ENCODE data around the gene CATSPERE. TPM values are rescaled to one million over a fixed set of nuclear protein-coding genes. Genes with fewer than 3 reads are reported as not detected.
"Not testable (repeated sequence)": the region's sequence is repeated elsewhere in the genome, so short reads cannot be mapped to it uniquely, and the experiment has no call there.

The CATSPERE gene
- total and polyA plus RNA-seq, 7 donors = 0.15 to 0.60 (median 0.42) TPM

- H3K4me3 ChIP-seq = no peak overlapping the region
- 72 to 83% (median 77%) methylated on average over 2 of the region's 2 CpGs for WGBS, 3 donors
- H3K4me1 ChIP-seq = no peaks in the 10 kb centered on the region
- DNase-seq (no peak), ATAC-seq (no peak)
- intact Hi-C loops (cut with DNase I) = no loop called here
- no peak for TF ChIP-seq CTCF (IDR thresholded peaks at IDR 0.05)
- peaks cover 15% of the 10 kb centered on the region for H3K9me3 ChIP-seq
- no peak overlapping the region for H3K27ac ChIP-seq
- no peaks in the 10 kb centered on the region for H3K36me3 ChIP-seq (ENCODE audit: insufficient read depth in 1 of 2, low read depth in 1 of 2)
- no peaks in the 10 kb centered on the region for H3K27me3 ChIP-seq (ENCODE audit: insufficient read depth in 3 of 3, low read length in 2 of 3)
Observed at GRCh38 chr1:244548558-244549115, 87.6 kb downstream of the CATSPERE start.

- ATAC-seq = no peak
- no peak for DNase-seq
- 65 to 81% (median 74%) methylated on average over 6 of the region's 6 CpGs for WGBS, 3 donors
- Histone ChIP-seq H3K4me1 (no peaks in the 10 kb centered on the region), H3K27ac (no peak overlapping the region), H3K27me3 (ENCODE audit: insufficient read depth in 3 of 3, low read length in 2 of 3) (no peaks in the 10 kb centered on the region), H3K9me3 (peaks cover 18% of the 10 kb centered on the region), H3K36me3 (ENCODE audit: insufficient read depth in 1 of 2, low read depth in 1 of 2) (no peaks in the 10 kb centered on the region), H3K4me3 (no peak overlapping the region)
- no peak for TF ChIP-seq CTCF (IDR thresholded peaks at IDR 0.05)
- intact Hi-C loops (cut with DNase I) = no loop called here
Observed at GRCh38 chr1:244552336-244552735, 91.3 kb downstream of the CATSPERE start.

GRCh38 chr1:244556263-244556662 is 95.2 kb downstream of the CATSPERE start:
- Histone ChIP-seq H3K36me3 (ENCODE audit: insufficient read depth in 1 of 2, low read depth in 1 of 2) (no peaks in the 10 kb centered on the region), H3K4me1 (no peaks in the 10 kb centered on the region), H3K27me3 (ENCODE audit: insufficient read depth in 3 of 3, low read length in 2 of 3) (no peaks in the 10 kb centered on the region), H3K27ac (no peak overlapping the region), H3K9me3 (peaks cover 18% of the 10 kb centered on the region), H3K4me3 (no peak overlapping the region)
- DNase-seq (no peak), ATAC-seq (no peak)
- intact Hi-C loops (cut with DNase I) = no loop called here
- WGBS, 3 donors = 82 to 95% (median 86%) methylated on average over 1 of the region's 1 CpG
- TF ChIP-seq CTCF (IDR thresholded peaks at IDR 0.05) = no peak

GRCh38 chr1:244557565-244557964 is 96.5 kb downstream of the CATSPERE start:
- Histone ChIP-seq H3K9me3 (peaks cover 18% of the 10 kb centered on the region), H3K36me3 (ENCODE audit: insufficient read depth in 1 of 2, low read depth in 1 of 2) (no peaks in the 10 kb centered on the region), H3K4me3 (no peak overlapping the region), H3K4me1 (no peaks in the 10 kb centered on the region), H3K27me3 (ENCODE audit: insufficient read depth in 3 of 3, low read length in 2 of 3) (no peaks in the 10 kb centered on the region), H3K27ac (no peak overlapping the region)
- no peak for ATAC-seq
- intact Hi-C loops (cut with DNase I) = no loop called here
- TF ChIP-seq CTCF (IDR thresholded peaks at IDR 0.05) = no peak
- DNase-seq = no peak
- WGBS, 3 donors = 32 to 92% (median 81%) methylated on average over 1 of the region's 1 CpG

GRCh38 chr1:244559561-244559960 is 98.5 kb downstream of the CATSPERE start:
- H3K4me1 ChIP-seq = no peaks in the 10 kb centered on the region
- H3K4me3 ChIP-seq = no peak overlapping the region
- no peak overlapping the region for H3K27ac ChIP-seq
- H3K9me3 ChIP-seq = peaks cover 23% of the 10 kb centered on the region
- no peak for TF ChIP-seq CTCF (IDR thresholded peaks at IDR 0.05)
- DNase-seq (no peak), ATAC-seq (no peak)
- H3K36me3 ChIP-seq (ENCODE audit: insufficient read depth in 1 of 2, low read depth in 1 of 2) = no peaks in the 10 kb centered on the region
- intact Hi-C loops (cut with DNase I) = no loop called here
- H3K27me3 ChIP-seq (ENCODE audit: insufficient read depth in 3 of 3, low read length in 2 of 3) = no peaks in the 10 kb centered on the region
- WGBS, 3 donors = 93 to 100% (median 98%) methylated on average over 1 of the region's 1 CpG

- H3K27me3 ChIP-seq (ENCODE audit: insufficient read depth in 3 of 3, low read length in 2 of 3); ATAC-seq; H3K9me3 ChIP-seq; H3K4me1 ChIP-seq; DNase-seq; H3K4me3 ChIP-seq; H3K27ac ChIP-seq; intact Hi-C loops (cut with DNase I); H3K36me3 ChIP-seq (ENCODE audit: insufficient read depth in 1 of 2, low read depth in 1 of 2): not testable (repeated sequence)
- WGBS, 3 donors = 100% methylated on average over 1 of the region's 1 CpG
Observed at GRCh38 chr1:244562877-244563276, 101.8 kb downstream of the CATSPERE start.

Measured in psoas muscle (tissue), 8 donors.